Measurements from ENCODE around the gene SP3.

DNA sequence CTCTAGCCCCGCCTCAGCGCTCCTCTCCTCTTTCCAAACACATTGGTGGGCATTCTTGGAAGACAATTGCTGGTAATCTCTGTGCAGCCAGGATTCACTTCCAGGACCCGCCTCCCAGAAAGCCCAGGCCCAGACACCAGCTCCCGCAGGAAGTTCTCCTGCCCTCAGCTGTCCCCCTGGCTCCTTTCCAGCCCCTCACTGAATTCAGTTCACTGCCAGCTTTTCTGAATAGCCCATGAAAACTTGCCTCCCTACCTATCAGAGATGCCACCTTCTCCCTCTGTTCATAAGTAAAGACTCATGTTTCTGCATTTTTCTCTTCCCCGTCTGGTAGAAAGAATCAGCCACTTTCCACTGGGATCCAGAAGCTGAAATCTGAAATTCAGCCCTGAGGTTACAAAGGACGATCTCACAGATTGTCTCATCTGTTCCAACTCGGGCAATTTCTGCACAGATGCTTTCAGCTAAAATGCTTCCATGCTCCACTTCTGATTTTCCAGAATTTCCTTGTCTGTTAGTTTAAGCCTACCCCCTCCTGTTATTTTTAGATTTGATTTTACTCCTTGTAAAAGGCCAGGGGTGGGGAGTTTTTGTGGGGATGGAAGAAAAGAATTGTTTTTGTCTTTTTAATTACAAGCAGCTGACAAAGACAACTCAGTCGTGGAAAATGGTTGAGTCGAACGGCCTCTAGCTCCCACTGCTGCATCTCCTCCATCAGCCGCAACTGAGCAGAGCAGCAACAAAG is 98.1 kb downstream of the SP3 start:
- TF ChIP-seq EZH2 (IDR thresholded peaks at IDR 0.05) = no peak
- TF ChIP-seq, protein P1, sequence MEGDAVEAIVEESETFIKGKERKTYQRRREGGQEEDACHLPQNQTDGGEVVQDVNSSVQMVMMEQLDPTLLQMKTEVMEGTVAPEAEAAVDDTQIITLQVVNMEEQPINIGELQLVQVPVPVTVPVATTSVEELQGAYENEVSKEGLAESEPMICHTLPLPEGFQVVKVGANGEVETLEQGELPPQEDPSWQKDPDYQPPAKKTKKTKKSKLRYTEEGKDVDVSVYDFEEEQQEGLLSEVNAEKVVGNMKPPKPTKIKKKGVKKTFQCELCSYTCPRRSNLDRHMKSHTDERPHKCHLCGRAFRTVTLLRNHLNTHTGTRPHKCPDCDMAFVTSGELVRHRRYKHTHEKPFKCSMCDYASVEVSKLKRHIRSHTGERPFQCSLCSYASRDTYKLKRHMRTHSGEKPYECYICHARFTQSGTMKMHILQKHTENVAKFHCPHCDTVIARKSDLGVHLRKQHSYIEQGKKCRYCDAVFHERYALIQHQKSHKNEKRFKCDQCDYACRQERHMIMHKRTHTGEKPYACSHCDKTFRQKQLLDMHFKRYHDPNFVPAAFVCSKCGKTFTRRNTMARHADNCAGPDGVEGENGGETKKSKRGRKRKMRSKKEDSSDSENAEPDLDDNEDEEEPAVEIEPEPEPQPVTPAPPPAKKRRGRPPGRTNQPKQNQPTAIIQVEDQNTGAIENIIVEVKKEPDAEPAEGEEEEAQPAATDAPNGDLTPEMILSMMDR (IDR thresholded peaks at IDR 0.05) = no peak
